Chondrocyte (in vitro differentiated cells): Measurements from ENCODE around the gene EPHB6. TPM values are rescaled to one million over a fixed set of nuclear protein-coding genes. Genes with fewer than 3 reads are reported as not detected.

Experiments used
- DNase-seq: peaks from one replicate; pipeline ENCODE4 v3.0.0; 2021; ENCODE audit warnings: mixed read lengths, low spot score
- H3K27ac Mint-ChIP-seq: one replicate; pipeline ENCODE4 v1.8.0; 2021; ENCODE audit warnings: mild to moderate bottlenecking, moderate library complexity, mixed read lengths; ENCODE audit not compliant: unreplicated experiment
- H3K27me3 Mint-ChIP-seq: 2 replicates; pipeline ENCODE4 v1.8.0; 2021; ENCODE audit warnings: low read depth, mixed read lengths
- H3K36me3 Mint-ChIP-seq: 2 replicates; pipeline ENCODE4 v1.8.0; 2021; ENCODE audit warnings: low read depth, mixed read lengths
- H3K4me1 Mint-ChIP-seq: 2 replicates; pipeline ENCODE4 v1.8.0; 2021; ENCODE audit warnings: low read depth, mild to moderate bottlenecking, mixed read lengths
- H3K4me3 Mint-ChIP-seq: one replicate; pipeline ENCODE4 v1.8.0; 2021; ENCODE audit warnings: mild to moderate bottlenecking, moderate library complexity, mixed read lengths; ENCODE audit not compliant: unreplicated experiment
- H3K9me3 Mint-ChIP-seq: 2 replicates; pipeline ENCODE4 v1.8.0; 2021; ENCODE audit warnings: low read depth, mixed read lengths
- CTCF ChIP-seq: fragments of 200-600 bp; sonication (generic); IDR thresholded peaks from 2 replicates; pipeline ENCODE4 v1.5.0; 2021; ENCODE audit warnings: antibody characterized with exemption, mild to moderate bottlenecking, moderate library complexity
- total RNA-seq: library from RNA; stranded (reverse); gene quantifications from 3 replicates; pipeline ENCODE4 v1.2.1, GENCODE V29; 2021

Gene EPHB6
- total RNA-seq, 1 donor from 2014 or later: 0.22 TPM

DNA sequence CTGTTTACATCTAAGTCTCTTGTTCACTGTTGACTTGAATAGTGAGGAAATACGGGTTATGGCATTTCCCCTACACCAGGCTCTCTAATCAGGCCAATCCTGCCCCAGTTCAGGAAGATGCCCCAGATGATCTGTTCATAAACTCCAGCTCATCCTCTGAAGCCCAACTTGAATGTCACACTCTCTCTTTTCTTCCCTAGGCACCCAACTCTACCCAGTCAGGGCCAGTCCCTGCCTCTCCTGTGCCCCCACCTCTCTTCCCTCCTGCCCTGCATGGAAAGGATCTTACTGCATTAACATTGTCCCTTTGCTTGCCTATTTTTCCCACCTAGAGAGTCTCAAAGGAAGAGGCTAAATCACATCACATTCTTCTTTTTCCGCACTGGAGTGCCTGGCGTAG, 41.3 kb downstream of the EPHB6 start:
- no peak overlapping the region for H3K4me3 Mint-ChIP-seq
- no peak for DNase-seq
- no peak overlapping the region for H3K27ac Mint-ChIP-seq
- H3K9me3 Mint-ChIP-seq: no peaks in the 10 kb centered on the region
- TF ChIP-seq CTCF: no peak
- H3K36me3 Mint-ChIP-seq: no peaks in the 10 kb centered on the region
- no peaks in the 10 kb centered on the region for H3K4me1 Mint-ChIP-seq
- peaks cover 33% of the 10 kb centered on the region for H3K27me3 Mint-ChIP-seq

- Mint-ChIP-seq H3K36me3 (no peaks in the 10 kb centered on the region), H3K27me3 (peaks cover 32% of the 10 kb centered on the region)
- TF ChIP-seq CTCF: no peak
Measured at GRCh38 chr7:142896741-142897379, 42.0 kb downstream of the EPHB6 start.

DNA sequence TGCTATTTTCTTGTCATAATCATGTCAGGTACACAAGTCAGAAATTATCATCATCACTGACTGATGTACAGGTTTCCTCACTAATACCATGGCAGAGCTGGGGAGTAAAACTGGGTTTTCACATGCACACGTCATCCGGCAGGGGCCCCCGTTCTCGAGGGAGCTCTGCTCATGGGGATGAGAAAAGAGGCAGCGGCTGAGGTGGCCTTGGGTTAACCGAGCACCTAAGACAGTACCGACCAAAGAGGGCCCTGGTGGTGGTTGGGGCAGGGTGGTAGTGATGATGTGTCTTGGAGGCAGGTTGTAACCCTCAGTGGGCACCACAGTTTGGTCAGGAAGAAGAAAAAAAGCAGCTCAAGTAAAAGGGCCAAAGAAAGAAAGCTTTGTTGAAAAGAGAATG, 42.8 kb downstream of the EPHB6 start:
- no peak overlapping the region for H3K4me3 Mint-ChIP-seq
- no peaks in the 10 kb centered on the region for H3K4me1 Mint-ChIP-seq
- DNase-seq: no peak
- H3K27me3 Mint-ChIP-seq: peaks cover 33% of the 10 kb centered on the region
- no peaks in the 10 kb centered on the region for H3K9me3 Mint-ChIP-seq
- H3K27ac Mint-ChIP-seq: no peak overlapping the region
- no peak for TF ChIP-seq CTCF
- H3K36me3 Mint-ChIP-seq: no peaks in the 10 kb centered on the region

More at GRCh38 chr7:142896741-142897379, 42.0 kb downstream of the EPHB6 start:
- Mint-ChIP-seq H3K27ac (no peak overlapping the region), H3K4me1 (no peaks in the 10 kb centered on the region), H3K4me3 (no peak overlapping the region), H3K9me3 (no peaks in the 10 kb centered on the region)
- DNase-seq: no peak

- no peak for TF ChIP-seq CTCF
- Mint-ChIP-seq H3K9me3 (no peaks in the 10 kb centered on the region), H3K4me3 (no peak overlapping the region), H3K4me1 (no peaks in the 10 kb centered on the region), H3K27me3 (peaks cover 32% of the 10 kb centered on the region), H3K27ac (no peak overlapping the region), H3K36me3 (no peaks in the 10 kb centered on the region)
- DNase-seq: no peak
Measured at GRCh38 chr7:142898377-142899170, 43.7 kb downstream of the EPHB6 start.

- Mint-ChIP-seq H3K4me1 (no peaks in the 10 kb centered on the region), H3K27me3 (peaks cover 30% of the 10 kb centered on the region), H3K4me3 (no peak overlapping the region), H3K27ac (no peak overlapping the region), H3K9me3 (no peaks in the 10 kb centered on the region), H3K36me3 (no peaks in the 10 kb centered on the region)
- no peak for TF ChIP-seq CTCF
- no peak for DNase-seq
Measured at GRCh38 chr7:142899661-142900060, 44.8 kb downstream of the EPHB6 start.
